B cell (primary cell): Measurements from ENCODE around the gene RRM2.

Source experiments
- CTCF ChIP-seq: fragments of 200-600 bp; IDR thresholded peaks from one replicate; pipeline ENCODE4 v1.8.0; 2022; ENCODE audit warnings: antibody characterized with exemption, mild to moderate bottlenecking
- EZH2 ChIP-seq: IDR thresholded peaks from 2 replicates; pipeline ENCODE4 v1.6.1; 2012; ENCODE audit warnings: borderline replicate concordance, low read depth, mild to moderate bottlenecking, moderate library complexity, low read length; ENCODE audit not compliant: insufficient read depth, poor library complexity, severe bottlenecking

- TF ChIP-seq CTCF (no peak), EZH2 (no peak)
These were observed 57.7 kb downstream of the RRM2 start for GRCh38 chr2:10180229-10180628.
